Fibroblast of villous mesenchyme (primary cell): ENCODE results near the gene CCAR1. TPM values are rescaled to one million over a fixed set of nuclear protein-coding genes. Genes with fewer than 3 reads are reported as not detected.
"Not testable (repeated sequence)": the region's sequence is repeated elsewhere in the genome, so short reads cannot be mapped to it uniquely, and the experiment has no call there.

ENCODE experiments used
- DNase-seq: peaks from one replicate; pipeline ENCODE4 v3.0.0-alpha.2; 2010; ENCODE audit warnings: low read depth
- H3K4me3 ChIP-seq: 2 replicates; pipeline ENCODE4 v1.5.1; 2011; ENCODE audit warnings: low read depth, mild to moderate bottlenecking, low read length
- total RNA-seq: library from RNA; depleted of rRNA; stranded (reverse); fragments of >200 nt; gene quantifications from 2 replicates; pipeline ENCODE4 v1.2.3, GENCODE V29; 2012
- TF ChIP-seq, protein P1 (sequence below): IDR thresholded peaks from 2 replicates; pipeline ENCODE4 v1.5.1; 2012; ENCODE audit warnings: low read depth, mild to moderate bottlenecking, low read length; ENCODE audit not compliant: insufficient read depth

The CCAR1 gene
- total RNA-seq, 1 donor: 47.1 TPM

DNA sequence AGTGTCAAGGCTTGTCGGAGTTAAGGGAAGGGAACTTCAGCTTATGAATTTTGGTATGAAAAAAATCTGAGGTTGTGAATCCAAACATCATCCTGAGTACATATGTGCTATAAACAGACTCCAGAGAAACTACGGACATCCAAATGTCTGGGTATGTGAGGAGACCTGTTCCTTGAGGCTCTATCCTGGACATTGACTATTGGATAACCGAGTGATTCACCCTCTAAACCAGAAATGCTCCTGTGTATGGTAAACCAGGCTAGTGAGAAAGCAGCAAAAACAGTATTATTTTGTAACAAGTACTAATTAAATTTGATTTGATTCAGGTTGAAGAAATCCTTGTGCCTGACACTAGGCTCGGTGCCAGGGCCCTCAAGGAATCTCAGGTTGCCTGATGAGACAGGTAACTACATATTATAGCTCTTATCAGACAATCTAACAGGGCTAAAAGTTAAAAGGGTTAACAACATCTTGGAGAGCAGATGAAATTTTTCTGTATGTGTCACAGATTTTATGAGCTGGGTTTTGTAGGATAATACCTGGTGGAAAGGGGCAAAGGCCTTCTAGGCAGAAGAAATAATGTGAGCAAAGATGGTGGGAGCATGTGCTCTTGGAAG, 95.9 kb downstream of the CCAR1 start:
- TF ChIP-seq, protein P1, sequence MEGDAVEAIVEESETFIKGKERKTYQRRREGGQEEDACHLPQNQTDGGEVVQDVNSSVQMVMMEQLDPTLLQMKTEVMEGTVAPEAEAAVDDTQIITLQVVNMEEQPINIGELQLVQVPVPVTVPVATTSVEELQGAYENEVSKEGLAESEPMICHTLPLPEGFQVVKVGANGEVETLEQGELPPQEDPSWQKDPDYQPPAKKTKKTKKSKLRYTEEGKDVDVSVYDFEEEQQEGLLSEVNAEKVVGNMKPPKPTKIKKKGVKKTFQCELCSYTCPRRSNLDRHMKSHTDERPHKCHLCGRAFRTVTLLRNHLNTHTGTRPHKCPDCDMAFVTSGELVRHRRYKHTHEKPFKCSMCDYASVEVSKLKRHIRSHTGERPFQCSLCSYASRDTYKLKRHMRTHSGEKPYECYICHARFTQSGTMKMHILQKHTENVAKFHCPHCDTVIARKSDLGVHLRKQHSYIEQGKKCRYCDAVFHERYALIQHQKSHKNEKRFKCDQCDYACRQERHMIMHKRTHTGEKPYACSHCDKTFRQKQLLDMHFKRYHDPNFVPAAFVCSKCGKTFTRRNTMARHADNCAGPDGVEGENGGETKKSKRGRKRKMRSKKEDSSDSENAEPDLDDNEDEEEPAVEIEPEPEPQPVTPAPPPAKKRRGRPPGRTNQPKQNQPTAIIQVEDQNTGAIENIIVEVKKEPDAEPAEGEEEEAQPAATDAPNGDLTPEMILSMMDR: no peak
- no peak overlapping the region for H3K4me3 ChIP-seq
- DNase-seq: no peak

DNA sequence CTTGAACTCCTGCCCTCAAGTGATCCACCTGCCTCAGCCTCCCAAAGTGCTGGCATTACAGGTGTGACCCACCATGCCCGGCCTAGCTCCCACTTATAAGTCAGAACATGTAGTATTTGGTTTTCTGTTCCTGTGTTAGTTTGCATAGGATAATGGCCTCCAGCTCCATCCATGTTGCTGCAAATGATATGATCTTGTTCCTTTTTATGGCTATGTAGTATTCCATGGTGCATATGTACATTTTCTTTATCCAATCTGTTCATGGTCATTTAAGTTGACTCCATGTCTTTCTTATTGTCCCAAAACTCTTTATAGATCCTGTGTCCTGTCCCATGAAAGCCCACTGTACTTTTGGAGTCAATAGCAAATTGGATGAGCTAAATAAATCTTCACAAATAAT, 99.3 kb downstream of the CCAR1 start:
- not testable (repeated sequence) for H3K4me3 ChIP-seq, DNase-seq

GRCh38 chr10:68822626-68823025, 101.6 kb downstream of the CCAR1 start:
- not testable (repeated sequence) for H3K4me3 ChIP-seq, DNase-seq

GRCh38 chr10:68826764-68827591, 105.9 kb downstream of the CCAR1 start, which contains the start of gene STOX1:
STOX1 (plus strand) TSS chr10:68827531; CDS start chr10:68827624, 93 bp downstream.
- H3K4me3 ChIP-seq: peak within 1 kb of the TSS; percentile 70
- peak; percentile 70 for DNase-seq
- TF ChIP-seq, protein P1: peak; percentile 9

- not testable (repeated sequence) for DNase-seq
- peak overlapping the region; percentile 18 for H3K4me3 ChIP-seq
Measured at GRCh38 chr10:68827592-68827959, 106.5 kb downstream of the CCAR1 start.

DNA sequence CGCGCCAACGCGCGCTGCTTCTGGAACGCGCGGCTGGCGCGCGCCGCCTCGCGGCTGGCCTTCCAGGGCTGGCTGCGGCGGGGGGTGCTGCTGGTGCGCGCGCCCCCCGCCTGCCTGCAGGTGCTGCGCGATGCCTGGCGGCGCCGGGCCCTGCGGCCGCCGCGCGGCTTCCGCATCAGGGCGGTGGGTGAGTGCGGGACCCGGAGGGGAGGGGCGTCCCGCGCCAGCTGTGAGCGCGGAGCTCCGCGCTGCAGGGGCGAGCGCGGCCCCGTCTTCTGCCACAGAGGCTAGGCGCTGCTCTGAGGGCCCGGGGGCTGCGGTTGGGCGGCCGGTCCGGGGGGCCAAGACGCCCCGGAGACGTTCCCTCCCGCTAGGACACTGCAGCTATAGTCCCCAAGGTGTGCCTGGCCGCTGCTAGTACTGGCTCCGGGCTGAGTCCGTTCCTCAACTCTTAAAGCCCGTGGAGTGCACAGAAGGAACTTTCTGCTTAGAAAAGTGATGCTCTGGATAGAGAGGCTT, 107.1 kb downstream of the CCAR1 start:
- peak; percentile 6 for DNase-seq
- H3K4me3 ChIP-seq: peak overlapping the region; percentile 44

GRCh38 chr10:68828833-68829232, 107.8 kb downstream of the CCAR1 start:
- H3K4me3 ChIP-seq: no peak overlapping the region
- TF ChIP-seq, protein P1: no peak
- no peak for DNase-seq

DNA sequence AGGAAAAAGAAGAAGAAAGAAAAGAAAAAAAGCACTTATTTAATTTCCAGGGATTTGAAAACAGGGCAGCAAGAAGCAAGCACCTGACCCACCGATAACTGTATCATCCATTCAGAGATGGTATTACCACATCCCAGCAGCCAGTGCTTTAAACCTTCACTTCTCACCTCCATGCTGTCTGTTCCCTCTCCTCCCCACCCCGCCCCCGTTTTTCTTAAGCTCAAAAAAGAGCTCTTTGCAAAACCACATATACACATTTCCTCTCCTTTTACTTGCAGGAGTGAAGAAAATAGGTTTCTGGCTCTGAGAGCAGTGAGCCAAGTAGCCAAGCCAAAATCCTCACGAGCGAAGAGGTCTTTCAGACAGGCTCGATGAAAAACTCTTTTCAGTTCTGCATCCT, 108.5 kb downstream of the CCAR1 start:
- TF ChIP-seq, protein P1: no peak
- H3K4me3 ChIP-seq: no peak overlapping the region
- no peak for DNase-seq

DNA sequence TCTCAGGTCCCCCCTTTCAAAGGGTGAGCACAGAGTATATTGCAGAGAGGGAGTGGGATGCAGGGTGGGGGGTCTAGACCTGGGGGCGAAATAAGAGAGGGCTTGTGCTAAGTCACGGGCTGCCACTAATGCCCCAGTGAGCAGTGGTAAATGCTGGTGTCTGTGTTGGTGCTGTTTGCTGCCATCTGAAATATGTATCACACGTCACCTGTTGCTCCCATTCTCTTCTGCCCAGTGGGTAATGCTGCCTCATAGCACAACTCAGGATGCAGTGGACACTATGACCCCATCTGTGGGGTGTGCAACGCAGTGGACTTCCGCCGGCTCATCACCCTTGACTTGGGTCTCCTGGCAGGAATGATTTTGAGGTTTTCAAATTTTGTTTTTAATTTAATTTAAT, 108.9 kb downstream of the CCAR1 start:
- TF ChIP-seq, protein P1: no peak
- no peak overlapping the region for H3K4me3 ChIP-seq
- DNase-seq: no peak
